ENCODE results near the gene SLC2A13. TPM values are rescaled to one million over a fixed set of nuclear protein-coding genes. Genes with fewer than 3 reads are reported as not detected.
A peak's percentile ranks its signal among the peaks of the same experiment; 100 is the strongest.

The SLC2A13 gene
- total RNA-seq, 1 donor from 2014 or later = 15.8 TPM

GRCh38 chr12:39771456-39771855 is 334.4 kb downstream of the SLC2A13 start:
- no peaks in the 10 kb centered on the region for H3K9me3 Mint-ChIP-seq (ENCODE audit: unreplicated experiment)
- H3K36me3 Mint-ChIP-seq (ENCODE audit: low read depth, unreplicated experiment) = no peaks in the 10 kb centered on the region
- H3K4me1 Mint-ChIP-seq (ENCODE audit: unreplicated experiment) = no peaks in the 10 kb centered on the region
- H3K27ac Mint-ChIP-seq (ENCODE audit: unreplicated experiment) = no peak overlapping the region
- no peak overlapping the region for H3K4me3 Mint-ChIP-seq (ENCODE audit: unreplicated experiment)
- peaks cover 2% of the 10 kb centered on the region for H3K27me3 Mint-ChIP-seq (ENCODE audit: unreplicated experiment)
- no peak for TF ChIP-seq CTCF (IDR thresholded peaks at IDR 0.05; ENCODE audit: unreplicated experiment)
- DNase-seq (ENCODE audit: low spot score) = no peak

GRCh38 chr12:39764944-39765560 is 340.8 kb downstream of the SLC2A13 start:
- H3K4me1 Mint-ChIP-seq (ENCODE audit: unreplicated experiment) = peaks cover 7% of the 10 kb centered on the region
- H3K4me3 Mint-ChIP-seq (ENCODE audit: unreplicated experiment) = no peak overlapping the region
- H3K36me3 Mint-ChIP-seq (ENCODE audit: low read depth, unreplicated experiment) = no peaks in the 10 kb centered on the region
- no peak overlapping the region for H3K27ac Mint-ChIP-seq (ENCODE audit: unreplicated experiment)
- no peaks in the 10 kb centered on the region for H3K9me3 Mint-ChIP-seq (ENCODE audit: unreplicated experiment)
- DNase-seq (ENCODE audit: low spot score) = no peak
- no peaks in the 10 kb centered on the region for H3K27me3 Mint-ChIP-seq (ENCODE audit: unreplicated experiment)
- peak; percentile 74 for TF ChIP-seq CTCF (IDR thresholded peaks at IDR 0.05; ENCODE audit: unreplicated experiment)

- H3K36me3 Mint-ChIP-seq (ENCODE audit: low read depth, unreplicated experiment) = no peaks in the 10 kb centered on the region
- no peaks in the 10 kb centered on the region for H3K9me3 Mint-ChIP-seq (ENCODE audit: unreplicated experiment)
- TF ChIP-seq CTCF (IDR thresholded peaks at IDR 0.05; ENCODE audit: unreplicated experiment) = no peak
- DNase-seq (ENCODE audit: low spot score) = no peak
- H3K4me3 Mint-ChIP-seq (ENCODE audit: unreplicated experiment) = no peak overlapping the region
- H3K27me3 Mint-ChIP-seq (ENCODE audit: unreplicated experiment) = no peaks in the 10 kb centered on the region
- peaks cover 7% of the 10 kb centered on the region for H3K4me1 Mint-ChIP-seq (ENCODE audit: unreplicated experiment)
- H3K27ac Mint-ChIP-seq (ENCODE audit: unreplicated experiment) = no peak overlapping the region
Measured at GRCh38 chr12:39763890-39764169, 342.1 kb downstream of the SLC2A13 start.

GRCh38 chr12:39763071-39763889 is 342.6 kb downstream of the SLC2A13 start:
- Mint-ChIP-seq H3K4me3 (ENCODE audit: unreplicated experiment) (no peak overlapping the region), H3K27ac (ENCODE audit: unreplicated experiment) (no peak overlapping the region), H3K9me3 (ENCODE audit: unreplicated experiment) (no peaks in the 10 kb centered on the region), H3K36me3 (ENCODE audit: low read depth, unreplicated experiment) (no peaks in the 10 kb centered on the region), H3K4me1 (ENCODE audit: unreplicated experiment) (peaks cover 7% of the 10 kb centered on the region), H3K27me3 (ENCODE audit: unreplicated experiment) (no peaks in the 10 kb centered on the region)
- TF ChIP-seq CTCF (IDR thresholded peaks at IDR 0.05; ENCODE audit: unreplicated experiment) = no peak
- no peak for DNase-seq (ENCODE audit: low spot score)

GRCh38 chr12:39755478-39755877 is 350.4 kb downstream of the SLC2A13 start:
- DNase-seq (ENCODE audit: low spot score) = no peak
- peaks cover 9% of the 10 kb centered on the region for H3K36me3 Mint-ChIP-seq (ENCODE audit: low read depth, unreplicated experiment)
- H3K4me1 Mint-ChIP-seq (ENCODE audit: unreplicated experiment) = no peaks in the 10 kb centered on the region
- H3K9me3 Mint-ChIP-seq (ENCODE audit: unreplicated experiment) = no peaks in the 10 kb centered on the region
- TF ChIP-seq CTCF (IDR thresholded peaks at IDR 0.05; ENCODE audit: unreplicated experiment) = no peak
- H3K27ac Mint-ChIP-seq (ENCODE audit: unreplicated experiment) = no peak overlapping the region
- no peak overlapping the region for H3K4me3 Mint-ChIP-seq (ENCODE audit: unreplicated experiment)
- no peaks in the 10 kb centered on the region for H3K27me3 Mint-ChIP-seq (ENCODE audit: unreplicated experiment)

All from endothelial cell (in vitro differentiated cells).